ENCODE measurements around the gene RASEF. TPM values are rescaled to one million over a fixed set of nuclear protein-coding genes. Genes with fewer than 3 reads are reported as not detected.

Gene RASEF
- total and polyA plus RNA-seq, 2 of the 4 experiments (the other 2 are of a cell fraction) = under 0.01 to 0.05 TPM

DNA sequence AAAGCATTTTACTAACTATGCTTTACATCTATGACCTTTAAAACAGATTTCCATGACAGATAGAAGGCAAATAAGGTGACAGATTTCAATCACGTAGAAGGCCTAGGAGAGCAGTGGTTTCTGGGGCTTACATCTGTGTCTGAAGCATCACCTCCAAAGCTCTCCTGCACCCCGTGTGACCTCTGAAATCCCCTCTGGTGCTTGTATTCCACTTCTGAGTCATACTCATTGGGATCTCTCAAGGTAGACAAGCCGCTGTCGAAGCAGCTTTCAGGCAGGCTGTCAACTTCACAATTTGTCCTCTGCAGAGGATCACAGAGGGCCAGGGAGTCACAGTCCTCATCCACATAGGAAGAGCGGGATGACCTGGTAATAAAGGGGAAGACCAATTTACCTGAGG lies 62.2 kb downstream of the RASEF start:
- no TSS peak for BruUV-seq (replicated peaks)
- 67% methylated on average over 1 of the region's 5 CpGs; no CpG with 5 or more reads in 1 of the 2 experiments for WGBS, 2 experiments (ENCODE audit: extremely low coverage in 2 of 2, insufficient read length in 1 of 2)

More for the DNA sequence above, 62.2 kb downstream of the RASEF start:
- intact Hi-C loops (cut with micrococcal nuclease) (no loop called here), dilution Hi-C loops (cut with HindIII; ENCODE audit: low sequenced_read_pairs, unreplicated experiment) (no loop called here), in situ Hi-C loops (cut with MboI; ENCODE audit: low sequenced_read_pairs) (no loop called here)
- no peak for ATAC-seq (ENCODE audit: low read depth)
- Histone ChIP-seq H2AK5ac (ENCODE audit: low read depth, low read length) (no peak overlapping the region), H3K9me3 (ENCODE audit: control insufficient read depth, insufficient read depth, low read length) (no peaks in the 10 kb centered on the region), H3K79me1 (ENCODE audit: low read depth in 1 of 2, low read length in 2 of 2) (no peaks in the 10 kb centered on the region), H4K91ac (ENCODE audit: insufficient read depth, low read depth, low read length) (no peak overlapping the region), H3K23ac (ENCODE audit: low read depth, low read length) (no peak overlapping the region), H4K5ac (ENCODE audit: low read depth, low read length) (no peak overlapping the region), H2BK20ac (ENCODE audit: low read depth, low read length) (no peak overlapping the region), H2BK5ac (ENCODE audit: low read depth, low read length, poor library complexity, severe bottlenecking) (no peak overlapping the region), H3K14ac (replicated peaks; ENCODE audit: low read depth, low read length) (no peak overlapping the region), H4K8ac (ENCODE audit: low read depth in 2 of 2, low read length in 2 of 2) (no peak overlapping the region), H2AK9ac (replicated peaks; ENCODE audit: low read depth, low read length, poor library complexity) (no peak overlapping the region), H3K4me1 (ENCODE audit: control insufficient read depth, insufficient read depth, low read length) (no peaks in the 10 kb centered on the region), H3K4me2 (ENCODE audit: low read depth, low read length) (no peak overlapping the region), H3K9me1 (ENCODE audit: insufficient read depth, low read length) (no peaks in the 10 kb centered on the region; the same call in 1 of the 2 replicates), H3K4ac (ENCODE audit: low read depth, low read length) (no peak overlapping the region), H4K20me1 (ENCODE audit: insufficient read depth, low read length) (no peaks in the 10 kb centered on the region), H2BK120ac (ENCODE audit: low read depth, low read length) (no peak overlapping the region), H2AFZ (replicated peaks; ENCODE audit: low read length, poor library complexity) (no peak overlapping the region), H2BK15ac (ENCODE audit: low read depth, low read length) (no peak overlapping the region), H3K18ac (ENCODE audit: low read depth, low read length) (no peak overlapping the region), H3K4me3 (ENCODE audit: insufficient read depth, low read depth, low read length) (no peak overlapping the region), H3K27ac (ENCODE audit: insufficient read depth, low read length) (no peak overlapping the region), H3K56ac (ENCODE audit: extremely low read depth, insufficient read depth, low read length) (no peak overlapping the region), H3K36me3 (ENCODE audit: control insufficient read depth, insufficient read depth, low read length) (no peaks in the 10 kb centered on the region), H3K9ac (ENCODE audit: low read depth, low read length) (no peak overlapping the region), H3K27me3 (ENCODE audit: control insufficient read depth, insufficient read depth, low read length) (no peaks in the 10 kb centered on the region; the same call in 1 of the 2 replicates)
- CTCF ChIA-PET = no interaction called here
- TF ChIP-seq BHLHE40 (IDR thresholded peaks at IDR 0.05; ENCODE audit: low read depth, low read length) (no peak), RFX5 (IDR thresholded peaks at IDR 0.05; ENCODE audit: low read depth, low read length) (no peak), RCOR1 (IDR thresholded peaks at IDR 0.05; ENCODE audit: insufficient replicate concordance, low read length) (no peak), RAD21 (IDR thresholded peaks at IDR 0.05; ENCODE audit: low read length) (no peak), POLR2A (IDR thresholded peaks at IDR 0.05; ENCODE audit: low read depth, low read length) (no peak), SMC3 (IDR thresholded peaks at IDR 0.05; ENCODE audit: low read depth, low read length) (no peak), USF2 (IDR thresholded peaks at IDR 0.05; ENCODE audit: low read depth, low read length) (no peak), CHD1 (IDR thresholded peaks at IDR 0.05; ENCODE audit: low read depth, low read length) (no peak)
- DNase-seq = no peak
- POLR2A ChIA-PET (ENCODE audit: unreplicated experiment) = no interaction called here
